Small intestine (tissue), 7 donors: ENCODE results near the gene BSND. TPM values are rescaled to one million over a fixed set of nuclear protein-coding genes. Genes with fewer than 3 reads are reported as not detected.
A peak's percentile ranks its signal among the peaks of the same experiment; 100 is the strongest.

Source experiments
- DNase-seq, 2 donors: peaks; one replicate each; pipeline versions ENCODE4 v3.0.0 to v3.0.0-alpha.2; 2013
- FAIRE-seq: peaks from 2 replicates; lab custom pipeline; 2012; peaks lifted over from hg19 to GRCh38; lab: Jason Lieb, UNC
- H3K27ac ChIP-seq, 3 donors: one replicate each; pipeline ENCODE4 v1.5.1; 2013; ENCODE audit warnings: low read length in 2 of 3, mild to moderate bottlenecking in 2 of 3, control low read depth in 1 of 3, inconsistent platforms in 1 of 3, low read depth in 1 of 3, moderate library complexity in 1 of 3
- H3K27me3 ChIP-seq, 3 donors: one replicate each; pipeline ENCODE4 v1.6.1; 2013; ENCODE audit warnings: low read length in 3 of 3, inconsistent platforms in 1 of 3; ENCODE audit not compliant: control insufficient read depth in 3 of 3, insufficient read depth in 3 of 3
- H3K36me3 ChIP-seq, 3 donors: one replicate each; pipeline ENCODE4 v1.6.1; 2013; ENCODE audit warnings: low read length in 3 of 3, inconsistent platforms in 1 of 3, low read depth in 1 of 3, mild to moderate bottlenecking in 1 of 3, moderate library complexity in 1 of 3; ENCODE audit not compliant: control insufficient read depth in 3 of 3, insufficient read depth in 2 of 3
- H3K4me1 ChIP-seq, 3 donors: one replicate each; pipeline ENCODE4 v1.6.1; 2013; ENCODE audit warnings: low read length in 2 of 3, inconsistent platforms in 1 of 3, low read depth in 1 of 3, mild to moderate bottlenecking in 1 of 3, moderate library complexity in 1 of 3; ENCODE audit not compliant: control insufficient read depth in 3 of 3, insufficient read depth in 2 of 3
- H3K4me3 ChIP-seq, 3 donors: one replicate each; pipeline ENCODE4 v1.5.1; 2013; ENCODE audit warnings: low read length in 3 of 3, control low read depth in 1 of 3, inconsistent platforms in 1 of 3, low read depth in 1 of 3, mild to moderate bottlenecking in 1 of 3, moderate library complexity in 1 of 3
- H3K9me3 ChIP-seq, 2 donors: one replicate each; pipeline ENCODE4 v1.6.1; 2013; ENCODE audit warnings: low read depth in 1 of 2, low read length in 1 of 2; ENCODE audit not compliant: control insufficient read depth in 2 of 2, insufficient read depth in 1 of 2
- WGBS, 3 donors: extraction: QIAGEN DNeasy Blood & Tissue Kit; methylation state at CpG; one replicate each; pipeline ENCODE4 v1.1.7; 2013; 5-methylcytosine and 5-hydroxymethylcytosine counted together
- polyA plus RNA-seq, 4 donors: library from polyadenylated mRNA; stranded (reverse) in 3 of 4; unstranded in 1 of 4; fragments of 200-250 nt in 3 of 4; fragments of 120-200 nt in 1 of 4; gene quantifications; one replicate each; pipeline versions ENCODE4 v1.2.1 to v1.2.3, GENCODE V29; 2013
- donor health status: healthy with polysubstance abuse.
- donor health status: control.
- donor health status: control.
- donor health status: Bipolar disorder and iron deficiency.
- donor health status: healthy.

BSND gene
- polyA plus RNA-seq, 4 donors, result 0.01 TPM; not detected in 2

GRCh38 chr1:54990916-54991315 lies 7.8 kb upstream of the BSND start:
- Histone ChIP-seq H3K4me1 (no peaks in the 10 kb centered on the region), H3K27me3 (peaks cover 0 to 11% (median 7%) of the 10 kb centered on the region in 3 donors), H3K9me3 (no peaks in the 10 kb centered on the region), H3K27ac (no peak overlapping the region), H3K36me3 (no peaks in the 10 kb centered on the region), H3K4me3 (no peak overlapping the region)
- WGBS, 3 donors, result 62 to 70% (median 63%) methylated on average over 4 of the region's 4 CpGs
- FAIRE-seq (no peak), DNase-seq (no peak)

DNA sequence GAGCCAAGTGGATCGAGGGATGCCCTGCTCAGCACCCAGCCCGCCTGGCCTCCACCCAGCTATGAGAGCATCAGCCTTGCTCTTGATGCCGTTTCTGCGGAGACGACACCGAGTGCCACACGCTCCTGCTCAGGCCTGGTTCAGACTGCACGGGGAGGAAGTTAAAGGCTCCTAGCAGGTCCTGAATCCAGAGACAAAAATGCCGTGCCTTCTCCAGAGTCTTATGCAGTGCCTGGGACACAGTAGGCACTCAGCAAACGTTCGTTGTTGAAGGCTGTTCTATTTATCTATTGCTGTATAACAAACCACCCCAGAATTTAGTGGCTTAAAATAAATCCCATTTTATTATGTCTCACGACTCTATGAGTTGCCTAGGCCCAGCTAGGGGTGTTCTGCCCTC lies 6.8 kb upstream of the BSND start:
- DNase-seq, result no peak
- peaks cover 0 to 3% of the 10 kb centered on the region in 2 donors for H3K9me3 ChIP-seq
- H3K27me3 ChIP-seq, result peaks cover 0 to 21% (median 7%) of the 10 kb centered on the region in 3 donors
- 58 to 65% (median 62%) methylated on average over 12 of the region's 12 CpGs for WGBS, 3 donors
- no peak overlapping the region for H3K27ac ChIP-seq
- H3K4me3 ChIP-seq, result no peak overlapping the region
- no peaks in the 10 kb centered on the region for H3K36me3 ChIP-seq
- peaks cover 0 to 9% (median 0%) of the 10 kb centered on the region in 3 donors for H3K4me1 ChIP-seq
- no peak for FAIRE-seq

DNA sequence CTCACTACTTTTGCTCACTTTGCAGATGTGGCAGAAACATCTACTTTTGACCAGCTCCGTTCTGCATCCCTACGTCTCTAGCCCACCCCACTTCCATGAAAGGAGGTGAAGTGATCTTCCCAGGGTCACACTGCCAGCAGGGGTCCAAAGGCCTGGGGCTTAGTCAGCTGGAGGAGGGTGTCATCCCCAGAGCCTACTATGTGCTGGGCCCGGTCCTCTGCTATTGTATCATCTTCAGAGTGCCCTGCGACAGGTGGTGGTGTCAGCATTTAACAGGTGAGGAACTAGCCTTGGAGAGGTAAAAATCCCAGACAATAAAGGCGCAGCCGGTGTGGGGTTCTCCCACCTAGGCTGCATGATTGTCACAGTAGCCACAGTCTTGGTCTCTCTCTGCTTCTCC lies 5.6 kb upstream of the BSND start:
- no peak for FAIRE-seq
- 88 to 92% (median 90%) methylated on average over 6 of the region's 6 CpGs for WGBS, 3 donors
- Histone ChIP-seq H3K27ac (no peak overlapping the region), H3K9me3 (peaks cover 0 to 3% of the 10 kb centered on the region in 2 donors), H3K4me3 (no peak overlapping the region), H3K27me3 (peaks cover 0 to 32% (median 16%) of the 10 kb centered on the region in 3 donors), H3K36me3 (no peaks in the 10 kb centered on the region), H3K4me1 (peaks cover 0 to 9% (median 0%) of the 10 kb centered on the region in 3 donors)
- no peak for DNase-seq

- peaks cover 0 to 32% (median 21%) of the 10 kb centered on the region in 3 donors for H3K27me3 ChIP-seq
- no peak for FAIRE-seq
- peaks cover 0 to 9% (median 0%) of the 10 kb centered on the region in 3 donors for H3K4me1 ChIP-seq
- peaks cover 0 to 3% of the 10 kb centered on the region in 2 donors for H3K9me3 ChIP-seq
- no peaks in the 10 kb centered on the region for H3K36me3 ChIP-seq
- no peak for DNase-seq
- WGBS, 3 donors, result 60 to 79% (median 69%) methylated on average over 6 of the region's 6 CpGs
- H3K27ac ChIP-seq, result no peak overlapping the region
- H3K4me3 ChIP-seq, result no peak overlapping the region
Measured at GRCh38 chr1:54994355-54994990, 4.3 kb upstream of the BSND start.

- H3K4me3 ChIP-seq, result no peak overlapping the region
- H3K36me3 ChIP-seq, result no peaks in the 10 kb centered on the region
- H3K9me3 ChIP-seq, result peaks cover 0 to 3% of the 10 kb centered on the region in 2 donors
- FAIRE-seq (no peak), DNase-seq (no peak)
- H3K27me3 ChIP-seq, result peaks cover 0 to 32% (median 21%) of the 10 kb centered on the region in 3 donors
- H3K4me1 ChIP-seq, result peaks cover 0 to 9% (median 0%) of the 10 kb centered on the region in 3 donors
- 61 to 69% (median 64%) methylated on average over 12 of the region's 12 CpGs for WGBS, 3 donors
- H3K27ac ChIP-seq, result no peak overlapping the region
Measured at GRCh38 chr1:54995013-54995760, 3.5 kb upstream of the BSND start.

DNA sequence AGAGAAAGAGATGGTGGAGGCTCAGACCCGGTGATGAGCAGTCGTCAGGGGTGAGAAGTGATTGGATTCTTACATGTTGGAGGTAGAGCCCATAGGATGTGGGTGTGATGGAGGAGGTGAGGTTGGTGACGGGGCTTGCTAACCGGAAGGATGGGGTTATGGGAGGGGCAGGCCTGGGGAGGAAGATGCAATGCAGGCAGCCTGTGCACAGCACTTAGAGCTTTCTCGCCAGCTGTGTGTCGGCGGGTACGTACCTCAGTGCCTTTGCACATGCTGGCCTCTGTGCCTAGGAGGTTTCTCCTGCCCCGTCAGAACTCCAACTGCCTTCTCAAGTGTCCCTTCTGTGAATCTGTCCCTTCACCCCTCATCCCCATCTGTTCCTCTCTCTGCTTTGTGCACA lies 2.9 kb upstream of the BSND start:
- Histone ChIP-seq H3K4me3 (no peak overlapping the region), H3K36me3 (no peaks in the 10 kb centered on the region), H3K27me3 (peaks cover 0 to 32% (median 21%) of the 10 kb centered on the region in 3 donors), H3K9me3 (peaks cover 0 to 3% of the 10 kb centered on the region in 2 donors), H3K27ac (no peak overlapping the region), H3K4me1 (peaks cover 0 to 9% (median 0%) of the 10 kb centered on the region in 3 donors)
- no peak for FAIRE-seq
- 54 to 72% (median 59%) methylated on average over 7 to 9 of the region's 9 CpGs for WGBS, 3 donors
- no peak for DNase-seq

DNA sequence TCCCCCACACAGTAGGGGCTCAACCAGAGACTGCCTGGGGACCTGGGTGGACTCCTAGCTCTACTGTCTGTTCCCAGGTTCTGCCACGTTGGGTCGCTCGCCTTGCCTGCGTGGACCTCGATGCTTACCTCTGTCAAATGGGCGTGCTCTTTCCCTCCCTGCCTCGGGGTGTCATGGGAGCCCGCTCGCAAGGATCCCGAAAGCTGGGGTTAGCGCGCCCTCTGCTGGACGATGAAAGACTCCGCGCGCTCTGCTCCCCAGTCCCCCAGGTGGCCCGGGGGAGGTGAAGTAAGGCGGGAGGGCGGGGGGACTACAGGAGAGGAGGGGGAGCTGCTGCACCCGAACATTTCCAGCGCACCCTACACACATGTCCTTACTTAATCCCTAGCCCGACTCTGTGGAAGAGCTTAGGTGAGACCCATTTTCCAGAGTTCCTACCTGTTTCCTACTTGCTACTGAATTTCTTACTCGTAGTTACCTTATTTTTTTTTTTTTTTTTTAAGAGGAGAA lies 2.3 kb upstream of the BSND start:
- peak overlapping the region in 1 of 3 donors; percentile 12 for H3K4me3 ChIP-seq
- H3K36me3 ChIP-seq, result no peaks in the 10 kb centered on the region
- FAIRE-seq (no peak), DNase-seq (peak; percentile 85 to 86)
- H3K27me3 ChIP-seq, result peaks cover 0 to 32% (median 21%) of the 10 kb centered on the region in 3 donors
- WGBS, 3 donors, result 2 to 3% (median 2%) methylated on average over 22 to 23 of the region's 23 CpGs
- no peak overlapping the region for H3K27ac ChIP-seq
- H3K9me3 ChIP-seq, result peaks cover 0 to 3% of the 10 kb centered on the region in 2 donors
- H3K4me1 ChIP-seq, result peaks cover 0 to 9% (median 0%) of the 10 kb centered on the region in 3 donors
